Keratinocyte (primary cell): Measurements from ENCODE around the gene SGSM1. TPM values are rescaled to one million over a fixed set of nuclear protein-coding genes. Genes with fewer than 3 reads are reported as not detected.

ENCODE experiments used
- DNase-seq: peaks from one replicate; pipeline ENCODE4 v3.0.0-alpha.2; 2011; ENCODE audit warnings: low read depth, missing footprints, low spot score
- FAIRE-seq: peaks from 2 replicates; lab custom pipeline; 2011; peaks lifted over from hg19 to GRCh38; lab: Jason Lieb, UNC
- H2AFZ ChIP-seq: 2 replicates; pipeline ENCODE4 v1.6.0; 2012; ENCODE audit warnings: low read length, control low read depth, inconsistent platforms; ENCODE audit not compliant: control insufficient read depth
- H3K27ac ChIP-seq: 2 replicates; pipeline ENCODE4 v1.5.1; 2011; ENCODE audit warnings: low read length; ENCODE audit not compliant: control insufficient read depth, insufficient read depth
- H3K27me3 ChIP-seq: 3 replicates; pipeline ENCODE4 v1.6.0; 2011; ENCODE audit warnings: low read length; ENCODE audit not compliant: control insufficient read depth, insufficient read depth; ENCODE audit errors: extremely low read depth
- H3K36me3 ChIP-seq, 2 experiments: 2 replicates in 1 of 2; 3 replicates in 1 of 2; pipeline ENCODE4 v1.5.1; 2011; ENCODE audit warnings: low read length in 2 of 2, mild to moderate bottlenecking in 1 of 2; ENCODE audit not compliant: control insufficient read depth in 2 of 2, insufficient read depth in 2 of 2; ENCODE audit errors: extremely low read depth in 1 of 2
- H3K4me1 ChIP-seq: 3 replicates; pipeline ENCODE4 v1.5.1; 2011; ENCODE audit warnings: low read length; ENCODE audit not compliant: control insufficient read depth, insufficient read depth; ENCODE audit errors: extremely low read depth
- H3K4me2 ChIP-seq: 3 replicates; pipeline ENCODE4 v1.6.0; 2011; ENCODE audit warnings: low read depth, low read length; ENCODE audit not compliant: control insufficient read depth, insufficient read depth; ENCODE audit errors: extremely low read depth
- H3K4me3 ChIP-seq, 3 experiments: fragments of 200-600 bp in 1 of 3; sonication (generic) in 1 of 3; 2 replicates in 2 of 3; 3 replicates in 1 of 3; pipeline ENCODE4 v1.5.1; 2011 to 2016; ENCODE audit warnings: low read length in 3 of 3, mild to moderate bottlenecking in 3 of 3, control low read depth in 2 of 3, inconsistent platforms in 1 of 3, low read depth in 1 of 3, mixed read lengths in 1 of 3, mixed run types in 1 of 3, moderate library complexity in 1 of 3; ENCODE audit not compliant: control insufficient read depth in 2 of 3, insufficient read depth in 2 of 3; ENCODE audit errors: extremely low read depth in 1 of 3
- H3K79me2 ChIP-seq: 2 replicates; pipeline ENCODE4 v1.6.0; 2012; ENCODE audit warnings: low read length; ENCODE audit not compliant: control insufficient read depth, insufficient read depth
- H3K9ac ChIP-seq: 3 replicates; pipeline ENCODE4 v1.6.0; 2011; ENCODE audit warnings: low read length; ENCODE audit not compliant: control insufficient read depth, insufficient read depth; ENCODE audit errors: extremely low read depth
- H3K9me1 ChIP-seq: 3 replicates; pipeline ENCODE4 v1.6.0; 2011; ENCODE audit warnings: low read length; ENCODE audit not compliant: control insufficient read depth, insufficient read depth; ENCODE audit errors: extremely low read depth
- H3K9me3 ChIP-seq: 2 replicates; pipeline ENCODE4 v1.5.1; 2012; ENCODE audit warnings: low read depth, low read length; ENCODE audit not compliant: control insufficient read depth
- H4K20me1 ChIP-seq: 3 replicates; pipeline ENCODE4 v1.6.0; 2011; ENCODE audit warnings: low read length; ENCODE audit not compliant: control insufficient read depth, insufficient read depth; ENCODE audit errors: extremely low read depth
- EZH2 ChIP-seq: IDR thresholded peaks from one replicate; pipeline ENCODE4 v1.6.1; 2012; ENCODE audit warnings: inconsistent platforms, mild to moderate bottlenecking, low read length, moderate library complexity
- dilution Hi-C: fragments of 300-500 bp; cut with MboI; formaldehyde crosslinking; loops from one replicate; pipeline ENCODE4 v1.7.0; 2020; ENCODE audit warnings: low sequenced_read_pairs; ENCODE audit not compliant: extremely low pct_ligation_motif_present
- polyA plus RNA-seq, 5 experiments: library from polyadenylated mRNA; depleted of rRNA in 3 of 5; stranded (reverse) in 3 of 5; stranded (forward) in 1 of 5; unstranded in 1 of 5; fragments of >200 nt; gene quantifications; 1 replicate in 1 of 5; 2 replicates in 3 of 5; 3 replicates in 1 of 5; pipeline versions ENCODE4 v1.2.1 to v1.2.3, GENCODE V29; 2011 to 2012; ENCODE audit warnings: missing spikeins in 2 of 5, low read depth in 1 of 5, low replicate concordance in 1 of 5
- TF ChIP-seq, protein P1 (sequence below), 3 experiments: IDR thresholded peaks in 1 of 3; conservative IDR thresholded peaks in 1 of 3; optimal IDR thresholded peaks in 1 of 3; 2 replicates in 2 of 3; 3 replicates in 1 of 3; pipeline versions ENCODE3 to v1.5.1; 2011; ENCODE audit warnings: low read length in 3 of 3, mild to moderate bottlenecking in 3 of 3, moderate library complexity in 2 of 3, control low read depth in 1 of 3, inconsistent platforms in 1 of 3; ENCODE audit not compliant: insufficient read depth in 2 of 3; ENCODE audit errors: extremely low read depth in 1 of 3

Gene SGSM1
- polyA plus RNA-seq, 1 donor (not counting 4 experiments of a cell fraction or from before 2014, with no cell fraction given): not detected

DNA sequence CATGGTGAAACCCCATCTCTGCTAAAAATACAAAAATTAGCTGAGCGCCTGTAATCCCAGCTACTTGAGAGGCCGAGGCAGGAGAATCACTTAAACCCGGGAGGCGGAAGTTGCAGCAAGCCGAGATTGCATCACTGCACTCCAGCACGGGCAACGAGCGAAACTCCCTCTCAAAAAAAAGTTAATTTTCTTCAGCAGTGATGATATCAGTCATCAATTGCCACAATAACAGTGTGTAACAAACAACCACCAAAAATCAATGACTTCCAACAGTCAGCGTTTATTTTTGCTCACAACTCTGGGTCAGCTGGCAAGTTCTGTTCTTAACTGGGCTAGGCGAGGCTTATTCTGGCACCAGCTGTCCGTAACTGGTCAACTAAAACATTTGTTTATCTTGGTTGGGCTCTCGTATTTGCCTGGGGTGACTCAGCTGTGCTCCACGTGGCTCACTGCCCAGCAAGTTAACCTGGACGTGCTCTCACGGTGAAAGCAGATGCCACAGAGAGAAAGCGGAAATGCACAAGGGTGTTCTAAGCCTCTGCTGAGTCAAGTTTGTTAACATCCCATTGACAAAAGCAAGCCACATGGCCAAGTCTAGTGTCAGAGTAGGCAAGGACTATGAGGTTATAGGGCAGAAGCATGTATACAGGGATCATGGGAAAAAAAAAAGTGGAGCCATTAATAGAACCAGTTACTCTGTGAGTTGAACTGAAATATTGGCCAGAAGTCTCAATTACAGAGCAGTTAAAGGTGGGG, 88.4 kb downstream of the SGSM1 start:
- H3K27ac ChIP-seq: peak overlapping the region; percentile 38
- H3K9me3 ChIP-seq: no peaks in the 10 kb centered on the region
- H3K4me3 ChIP-seq: peak overlapping the region in 1 of 3 experiments; percentile 20

DNA sequence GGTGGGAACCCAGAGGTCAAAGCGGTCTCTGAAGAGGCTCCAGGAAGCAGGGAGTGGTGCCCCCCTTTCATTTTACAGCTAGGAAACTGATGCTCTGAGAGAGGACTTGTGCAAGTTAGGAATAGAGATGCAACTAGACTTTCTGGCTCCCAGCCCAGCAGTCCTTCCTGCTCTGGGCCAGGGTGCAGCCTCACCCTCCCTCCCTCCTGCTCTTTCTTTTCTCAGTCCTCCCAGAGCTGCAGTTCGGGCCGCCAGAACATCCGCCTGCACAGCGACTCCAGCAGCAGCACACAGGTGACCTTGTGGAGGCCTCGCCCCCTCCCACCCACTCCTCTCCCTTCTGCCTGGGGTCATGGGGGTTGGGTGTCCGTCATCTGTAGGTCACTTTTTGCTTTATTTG, 89.0 kb downstream of the SGSM1 start:
- no peak overlapping the region for H3K9ac ChIP-seq
- no peak overlapping the region for H2AFZ ChIP-seq
- DNase-seq (no peak), FAIRE-seq (no peak)
- H3K4me3 ChIP-seq: no peak overlapping the region
- dilution Hi-C loops: no loop called here
- H3K36me3 ChIP-seq: no peaks in the 10 kb centered on the region
- no peaks in the 10 kb centered on the region for H3K9me1 ChIP-seq
- peak overlapping the region; percentile 66 for H3K4me2 ChIP-seq
- H4K20me1 ChIP-seq: no peaks in the 10 kb centered on the region
- H3K27me3 ChIP-seq: no peaks in the 10 kb centered on the region
- H3K4me1 ChIP-seq: peaks cover 11% of the 10 kb centered on the region
- TF ChIP-seq, protein P1, sequence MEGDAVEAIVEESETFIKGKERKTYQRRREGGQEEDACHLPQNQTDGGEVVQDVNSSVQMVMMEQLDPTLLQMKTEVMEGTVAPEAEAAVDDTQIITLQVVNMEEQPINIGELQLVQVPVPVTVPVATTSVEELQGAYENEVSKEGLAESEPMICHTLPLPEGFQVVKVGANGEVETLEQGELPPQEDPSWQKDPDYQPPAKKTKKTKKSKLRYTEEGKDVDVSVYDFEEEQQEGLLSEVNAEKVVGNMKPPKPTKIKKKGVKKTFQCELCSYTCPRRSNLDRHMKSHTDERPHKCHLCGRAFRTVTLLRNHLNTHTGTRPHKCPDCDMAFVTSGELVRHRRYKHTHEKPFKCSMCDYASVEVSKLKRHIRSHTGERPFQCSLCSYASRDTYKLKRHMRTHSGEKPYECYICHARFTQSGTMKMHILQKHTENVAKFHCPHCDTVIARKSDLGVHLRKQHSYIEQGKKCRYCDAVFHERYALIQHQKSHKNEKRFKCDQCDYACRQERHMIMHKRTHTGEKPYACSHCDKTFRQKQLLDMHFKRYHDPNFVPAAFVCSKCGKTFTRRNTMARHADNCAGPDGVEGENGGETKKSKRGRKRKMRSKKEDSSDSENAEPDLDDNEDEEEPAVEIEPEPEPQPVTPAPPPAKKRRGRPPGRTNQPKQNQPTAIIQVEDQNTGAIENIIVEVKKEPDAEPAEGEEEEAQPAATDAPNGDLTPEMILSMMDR (optimal IDR thresholded peaks at IDR 0.05 in 1 of 3, IDR thresholded peaks at IDR 0.05 in 1 of 3, conservative IDR thresholded peaks at IDR 0.05 in 1 of 3; ENCODE audit: extremely low read depth in 1 of 3, insufficient read depth in 2 of 3, low read length in 3 of 3): no peak
- no peak for TF ChIP-seq EZH2
- peak overlapping the region; percentile 38 for H3K27ac ChIP-seq
- no peaks in the 10 kb centered on the region for H3K9me3 ChIP-seq
- no peaks in the 10 kb centered on the region for H3K79me2 ChIP-seq

More for the DNA sequence above, 88.4 kb downstream of the SGSM1 start:
- H3K79me2 ChIP-seq: no peaks in the 10 kb centered on the region
- H3K27me3 ChIP-seq: no peaks in the 10 kb centered on the region
- TF ChIP-seq, protein P1 (optimal IDR thresholded peaks at IDR 0.05 in 1 of 3, IDR thresholded peaks at IDR 0.05 in 1 of 3, conservative IDR thresholded peaks at IDR 0.05 in 1 of 3; ENCODE audit: extremely low read depth in 1 of 3, insufficient read depth in 2 of 3, low read length in 3 of 3): no peak
- no peak for TF ChIP-seq EZH2
- H2AFZ ChIP-seq: peak overlapping the region; percentile 28
- peak; percentile 11 for DNase-seq
- no peak overlapping the region for H3K9ac ChIP-seq
- H3K4me2 ChIP-seq: peak overlapping the region; percentile 66
- no peaks in the 10 kb centered on the region for H4K20me1 ChIP-seq
- no peaks in the 10 kb centered on the region for H3K9me1 ChIP-seq
- dilution Hi-C loops: no loop called here
- peak; percentile 83 for FAIRE-seq
- peaks cover 11% of the 10 kb centered on the region for H3K4me1 ChIP-seq
- H3K36me3 ChIP-seq: no peaks in the 10 kb centered on the region
